Hematopoietic multipotent progenitor cell treated with erythropoietin and hydrocortisone succinate and interleukin-3 and kit ligand, for 8 days (in vitro differentiated cells): ENCODE results near the gene NKIRAS1.
A peak's percentile ranks its signal among the peaks of the same experiment; 100 is the strongest.
"Not testable (repeated sequence)": the region's sequence is repeated elsewhere in the genome, so short reads cannot be mapped to it uniquely, and the experiment has no call there.

Experiments
- DNase-seq: peaks from one replicate; pipeline ENCODE4 v3.0.0-alpha.2; 2015

Gene NKIRAS1

DNA sequence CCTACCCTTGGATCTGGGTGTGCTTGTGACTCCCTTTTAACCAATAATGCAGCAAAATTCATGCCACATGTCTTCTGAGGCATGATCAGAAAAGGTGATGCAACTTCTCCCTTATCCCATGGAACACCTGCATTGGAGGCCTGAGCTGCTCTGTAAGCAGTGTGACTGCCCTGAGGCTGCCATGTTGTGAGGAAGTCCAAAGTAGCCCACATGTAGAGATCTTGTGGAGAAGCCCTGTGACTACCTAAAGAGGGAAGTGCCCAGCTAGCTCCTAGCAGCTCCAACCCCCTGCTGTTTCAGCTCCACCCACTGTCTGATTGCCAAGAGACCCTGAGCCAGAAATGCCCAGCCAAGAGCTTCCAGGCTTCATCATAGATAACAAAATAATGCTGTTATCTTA, 21.9 kb upstream of the NKIRAS1 start:
- peak; percentile 78 for DNase-seq

DNA sequence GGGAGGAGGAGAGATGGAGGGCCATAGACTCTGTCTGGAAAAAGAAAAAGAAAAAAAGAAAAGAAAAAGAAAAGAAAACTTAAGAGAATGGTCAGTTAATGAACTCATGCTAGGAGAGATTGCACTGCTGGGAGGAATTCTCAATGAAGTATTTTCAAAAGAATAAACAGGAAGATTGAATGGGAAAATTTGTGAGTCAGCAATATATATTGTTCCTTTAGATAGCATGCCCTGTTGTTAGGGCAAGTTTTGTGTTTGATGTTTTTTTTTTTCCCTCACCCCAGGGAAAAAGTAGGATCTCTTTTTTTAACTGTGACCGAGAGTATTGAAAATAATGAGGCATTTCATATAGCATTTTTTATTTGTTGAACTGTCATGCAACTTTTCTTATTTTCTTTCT, 20.5 kb upstream of the NKIRAS1 start:
- no peak for DNase-seq

DNA sequence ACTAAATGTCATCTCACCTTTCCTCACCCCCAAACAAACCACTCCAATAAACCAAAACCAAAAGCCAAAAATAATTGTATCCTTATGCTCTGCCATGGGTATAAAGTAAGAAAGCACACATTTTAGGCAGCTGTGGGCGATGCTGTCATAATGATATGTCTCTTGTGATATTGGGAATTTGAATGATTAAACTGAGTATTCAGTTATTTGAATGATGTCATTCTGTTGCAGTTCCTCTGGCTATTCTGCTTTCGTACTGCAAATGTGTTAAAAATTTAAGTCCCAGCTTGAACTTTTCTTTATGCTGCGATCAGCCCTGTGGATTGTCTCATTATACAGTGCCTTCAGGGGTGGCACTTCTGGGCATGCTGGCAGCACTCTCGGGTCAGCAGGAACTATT, 17.5 kb upstream of the NKIRAS1 start:
- no peak for DNase-seq

DNA sequence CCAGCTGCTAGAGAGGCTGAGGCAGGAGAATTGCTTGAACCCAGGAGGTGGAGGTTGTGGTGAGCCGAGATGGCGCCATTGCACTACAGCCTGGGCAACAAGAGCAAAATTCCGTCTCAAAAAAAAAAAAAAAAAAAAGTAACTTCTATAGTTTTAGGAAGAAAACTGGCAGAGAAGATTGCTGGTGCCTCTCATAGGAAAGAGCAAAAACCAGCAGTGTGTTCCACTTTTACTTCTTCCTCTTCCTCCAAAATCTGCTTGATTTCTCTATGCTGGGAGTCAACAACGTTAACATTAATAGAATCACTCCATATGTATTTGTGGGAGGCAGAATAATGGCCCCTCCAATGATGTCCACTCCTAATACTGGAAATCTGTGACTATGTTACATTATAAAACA, 15.8 kb upstream of the NKIRAS1 start:
- no peak for DNase-seq

DNA sequence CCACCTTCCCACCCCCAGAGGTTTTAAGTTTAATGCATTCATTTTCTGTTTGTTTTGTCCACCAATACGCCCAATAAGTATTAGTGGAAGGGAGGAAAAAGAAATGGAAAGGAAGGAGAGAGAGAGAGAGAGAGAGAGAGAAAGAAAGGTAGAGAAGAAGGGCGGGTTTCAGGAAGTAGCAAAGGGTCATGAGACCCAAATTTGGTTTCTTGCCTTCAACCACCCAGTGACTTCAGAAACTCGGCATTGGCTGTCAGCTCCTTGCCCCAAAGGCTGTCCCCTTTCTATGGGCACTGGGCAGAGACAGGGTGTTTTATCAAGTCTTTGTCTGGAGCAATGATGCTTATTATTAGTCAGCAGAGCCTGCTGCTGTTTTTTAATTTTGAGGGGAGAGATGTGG, 14.8 kb upstream of the NKIRAS1 start:
- no peak for DNase-seq

DNA sequence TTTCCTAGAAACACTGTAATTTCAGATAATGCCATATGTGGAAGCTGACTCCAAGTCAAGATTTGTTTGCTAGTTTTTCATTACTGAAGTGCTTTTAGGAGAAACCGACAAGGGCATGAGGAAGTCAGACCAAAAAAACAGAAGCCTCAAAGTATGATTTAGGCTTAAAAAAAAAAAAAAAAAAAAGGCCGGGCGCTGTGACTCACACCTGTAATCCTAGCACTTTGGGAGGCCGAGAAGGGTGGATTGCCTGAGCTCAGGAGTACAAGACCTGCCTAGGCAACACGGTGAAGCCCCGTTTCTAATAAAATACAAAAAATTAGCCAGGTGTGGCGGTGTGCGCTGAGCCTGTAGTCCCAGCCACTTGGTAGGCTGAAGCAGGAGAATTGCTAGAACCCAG, 11.7 kb upstream of the NKIRAS1 start:
- DNase-seq, result no peak

DNA sequence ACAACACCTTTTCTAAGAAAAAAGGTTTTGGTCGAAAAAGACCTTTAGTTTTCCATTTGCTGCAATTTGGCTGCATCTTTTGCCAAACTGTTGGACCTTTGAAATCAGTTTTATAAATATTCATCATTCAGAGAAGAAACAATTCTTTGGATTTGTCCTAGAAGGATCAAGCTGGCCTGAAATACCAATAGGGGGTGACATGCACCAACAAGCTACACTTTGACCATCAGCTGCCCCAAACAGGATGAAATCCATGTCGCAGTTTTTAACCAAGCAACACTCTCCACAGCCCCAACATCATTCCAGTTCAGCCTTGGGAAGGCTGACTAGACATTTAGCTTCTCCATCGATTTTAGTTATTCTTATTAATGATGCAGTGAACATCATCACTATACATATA, 9.9 kb upstream of the NKIRAS1 start:
- no peak for DNase-seq

DNA sequence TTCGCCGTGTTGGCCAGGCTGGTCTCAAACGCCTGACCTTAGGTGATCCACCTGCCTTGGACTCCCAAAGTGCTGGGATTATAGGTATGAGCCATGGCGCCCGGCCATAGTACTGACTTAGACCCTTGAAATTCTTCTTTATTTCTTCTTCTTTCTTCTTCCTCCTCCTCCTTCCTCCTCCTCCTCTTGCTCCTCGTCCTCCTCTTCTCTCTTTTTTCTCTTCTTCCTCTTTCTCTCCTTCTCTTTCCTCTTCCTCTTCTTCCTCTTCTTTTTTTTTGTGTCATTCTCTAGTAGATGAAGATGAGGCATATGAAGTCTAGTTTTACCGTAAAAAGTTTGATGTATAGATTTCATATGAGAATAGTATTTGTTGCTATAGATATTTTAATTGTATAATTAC, 9.5 kb upstream of the NKIRAS1 start:
- no peak for DNase-seq

DNA sequence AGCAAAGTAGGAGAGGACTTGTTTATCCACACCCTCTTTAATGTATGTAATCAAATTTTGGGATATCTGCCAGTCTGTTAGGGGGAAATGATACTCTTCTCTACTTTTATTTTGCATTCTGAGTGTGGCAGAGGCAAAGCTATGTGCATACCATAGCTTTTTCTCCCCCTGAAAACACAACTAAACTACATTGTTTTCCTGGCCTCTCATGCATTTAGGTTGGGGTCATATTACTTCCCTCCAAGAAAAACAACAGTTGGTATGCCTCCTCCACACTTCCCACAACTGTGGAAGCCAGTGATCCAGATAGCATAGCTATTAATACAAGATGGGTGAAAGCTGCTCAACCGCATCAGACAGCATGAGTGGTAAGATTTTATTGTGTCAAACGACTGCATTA, 7.0 kb upstream of the NKIRAS1 start:
- no peak for DNase-seq

DNA sequence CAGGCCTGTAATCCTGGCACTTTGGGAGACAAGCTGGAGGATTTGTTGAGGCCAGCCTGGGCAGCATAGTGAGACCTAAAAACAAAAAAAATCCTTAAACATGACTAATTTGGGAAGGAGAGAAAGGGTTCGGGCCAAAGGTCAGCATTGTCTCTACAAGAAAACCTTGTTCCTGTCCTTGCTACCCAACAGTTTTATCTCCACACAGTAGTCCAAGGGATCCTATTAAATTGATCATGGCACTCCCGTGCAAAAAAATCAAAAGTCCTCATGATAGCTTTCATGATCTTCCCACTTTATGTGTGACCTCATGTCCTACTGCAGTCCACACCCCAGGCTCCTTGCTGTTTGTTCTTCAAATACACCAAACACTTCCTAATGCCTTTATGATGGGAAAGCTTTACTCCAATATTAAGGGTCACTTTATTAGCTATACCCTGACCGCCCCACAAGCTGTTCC, 4.3 kb upstream of the NKIRAS1 start:
- DNase-seq, result peak; percentile 53

DNA sequence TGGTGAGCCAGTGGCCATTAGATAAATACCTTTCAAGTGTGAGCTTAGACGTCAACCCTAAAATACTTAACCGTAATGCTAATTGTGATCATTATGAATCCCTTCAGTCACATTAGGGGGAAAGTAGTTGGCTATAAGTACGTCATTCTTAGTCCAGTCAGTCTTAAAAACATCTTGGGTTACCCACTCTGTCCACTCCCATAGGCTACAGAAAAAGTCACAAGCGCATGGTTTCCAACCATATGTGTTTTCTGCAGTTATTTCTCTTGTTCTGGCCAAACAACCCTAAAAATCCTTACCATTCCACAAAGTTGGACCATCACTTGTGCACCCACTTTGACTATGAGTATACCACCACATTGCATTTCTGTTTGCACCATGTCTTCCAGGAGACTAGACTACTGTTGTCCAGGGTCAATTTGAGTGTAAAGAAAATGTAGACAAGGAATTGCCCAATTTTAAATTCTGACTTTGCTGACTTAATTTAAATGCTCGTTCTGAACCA, 3.4 kb upstream of the NKIRAS1 start:
- DNase-seq, result peak; percentile 22

DNA sequence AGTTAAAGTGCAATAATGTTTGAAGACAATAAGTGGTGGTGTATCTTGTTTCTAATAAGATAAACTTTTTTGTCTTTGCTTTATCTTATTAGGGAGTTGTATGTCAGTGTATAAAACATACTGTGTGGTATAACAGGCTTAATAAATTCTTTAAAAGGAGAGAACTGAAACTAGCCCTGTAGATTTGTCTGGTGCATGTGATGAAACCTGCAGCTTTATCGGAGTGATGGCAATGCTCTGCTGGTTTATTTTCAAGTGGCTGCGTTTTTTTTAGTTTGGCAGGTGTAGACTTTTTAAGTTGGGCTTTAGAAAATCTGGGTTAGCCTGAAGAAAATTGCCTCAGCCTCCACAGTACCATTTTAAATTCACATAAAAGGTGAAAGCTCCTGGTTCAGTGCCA, 2.8 kb upstream of the NKIRAS1 start:
- DNase-seq, result no peak

DNA sequence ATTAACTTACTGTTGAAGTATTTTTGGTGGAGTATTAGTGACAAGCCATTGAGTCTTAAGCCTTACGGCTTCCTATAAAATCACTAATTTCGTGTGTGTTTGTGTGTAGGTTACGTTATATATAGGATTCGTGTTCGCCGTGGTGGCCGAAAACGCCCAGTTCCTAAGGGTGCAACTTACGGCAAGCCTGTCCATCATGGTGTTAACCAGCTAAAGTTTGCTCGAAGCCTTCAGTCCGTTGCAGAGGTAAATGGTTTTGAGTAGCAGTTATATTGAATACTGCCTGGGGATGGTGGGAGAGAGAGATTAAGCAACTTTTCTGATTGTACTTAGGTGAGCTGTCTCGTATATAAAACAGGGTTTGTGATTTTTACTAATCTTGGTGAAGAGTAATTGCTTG, 1.5 kb upstream of the NKIRAS1 start:
- DNase-seq, result not testable (repeated sequence)

DNA sequence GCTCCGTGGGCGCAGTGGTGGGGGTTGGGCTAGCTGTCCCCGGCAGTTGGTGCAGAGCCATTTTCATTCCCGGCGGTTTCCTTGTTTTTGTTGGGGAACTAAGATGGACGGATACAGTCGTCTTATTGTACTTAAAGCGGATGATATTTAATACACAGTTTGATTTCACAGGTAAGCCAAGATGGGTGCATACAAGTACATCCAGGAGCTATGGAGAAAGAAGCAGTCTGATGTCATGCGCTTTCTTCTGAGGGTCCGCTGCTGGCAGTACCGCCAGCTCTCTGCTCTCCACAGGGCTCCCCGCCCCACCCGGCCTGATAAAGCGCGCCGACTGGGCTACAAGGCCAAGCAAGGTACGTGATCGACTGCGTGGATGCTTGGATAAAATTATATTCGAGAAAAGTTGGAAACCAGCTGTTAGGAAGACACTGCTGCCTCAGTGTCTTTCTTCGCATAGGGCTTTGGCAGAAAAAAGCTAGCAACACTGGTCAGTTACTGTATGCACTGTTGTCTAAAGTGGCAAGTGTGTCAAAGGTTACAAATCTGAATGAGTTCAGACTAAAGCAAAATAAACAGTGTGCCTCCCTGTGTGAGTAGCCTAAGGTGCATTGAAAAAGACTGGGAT, 1.0 kb upstream of the NKIRAS1 start:
- DNase-seq, result peak; percentile 68

DNA sequence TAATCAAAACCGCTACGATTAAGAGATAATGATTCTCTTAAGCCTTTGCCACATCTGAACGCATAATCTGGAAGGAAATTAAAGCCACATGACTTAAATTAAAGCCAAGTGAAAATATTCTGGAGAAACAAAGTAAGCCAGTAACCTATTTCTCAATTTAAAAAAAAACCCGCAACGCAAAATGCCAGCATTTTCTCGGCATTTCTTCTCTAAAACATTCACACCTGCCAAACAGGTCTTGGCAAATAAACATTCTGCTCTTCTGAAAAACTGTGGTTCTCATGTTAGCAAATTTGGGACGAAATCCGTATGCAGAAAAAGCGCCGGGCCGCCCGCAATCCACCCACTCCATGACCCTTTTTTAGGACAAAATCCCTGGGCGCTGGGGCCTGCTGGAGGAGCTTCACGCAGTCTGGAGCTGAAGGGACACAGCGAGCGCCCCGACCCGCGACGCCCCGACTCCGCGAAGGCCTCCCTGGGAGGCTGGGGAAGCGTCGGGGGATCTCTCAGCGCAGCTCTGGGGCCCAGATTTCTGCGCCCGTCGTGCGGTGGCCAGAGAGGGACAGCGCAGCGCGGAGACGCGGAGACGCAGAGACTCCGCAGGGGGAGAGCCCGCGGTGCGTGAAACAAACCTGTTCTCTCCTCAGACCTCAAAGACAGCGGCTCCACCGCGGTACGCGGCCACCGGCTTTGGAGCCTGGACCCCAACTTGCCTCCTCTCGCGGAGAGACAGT, 471 bp downstream of the NKIRAS1 start:
- peak; percentile 4 for DNase-seq

DNA sequence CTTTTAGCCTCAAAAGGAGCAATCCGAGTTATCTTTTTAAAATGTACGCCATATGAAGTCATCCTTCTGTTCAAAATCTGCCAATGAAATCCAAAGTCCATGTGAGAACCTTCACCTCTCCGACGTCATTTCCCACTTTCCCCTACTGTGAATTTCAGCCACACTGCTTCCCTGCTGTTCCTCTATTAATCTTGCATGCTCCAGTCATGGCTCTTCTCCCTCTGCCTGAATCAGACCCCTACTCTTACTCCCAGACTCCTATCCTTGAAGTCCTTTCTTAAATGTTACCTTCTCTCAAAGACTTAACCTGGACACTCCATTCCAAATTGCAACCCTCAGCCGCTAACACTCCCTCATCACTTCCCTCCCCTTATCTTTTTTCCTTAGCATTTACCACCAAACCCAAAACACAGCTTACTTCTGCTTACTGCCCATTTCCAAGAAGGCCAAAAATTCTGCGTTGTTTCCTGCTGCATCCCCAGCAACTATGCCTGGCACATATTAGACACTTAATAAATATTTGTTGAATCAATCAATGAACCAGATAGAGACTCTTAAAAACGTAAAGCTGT, 1.2 kb downstream of the NKIRAS1 start:
- no peak for DNase-seq

DNA sequence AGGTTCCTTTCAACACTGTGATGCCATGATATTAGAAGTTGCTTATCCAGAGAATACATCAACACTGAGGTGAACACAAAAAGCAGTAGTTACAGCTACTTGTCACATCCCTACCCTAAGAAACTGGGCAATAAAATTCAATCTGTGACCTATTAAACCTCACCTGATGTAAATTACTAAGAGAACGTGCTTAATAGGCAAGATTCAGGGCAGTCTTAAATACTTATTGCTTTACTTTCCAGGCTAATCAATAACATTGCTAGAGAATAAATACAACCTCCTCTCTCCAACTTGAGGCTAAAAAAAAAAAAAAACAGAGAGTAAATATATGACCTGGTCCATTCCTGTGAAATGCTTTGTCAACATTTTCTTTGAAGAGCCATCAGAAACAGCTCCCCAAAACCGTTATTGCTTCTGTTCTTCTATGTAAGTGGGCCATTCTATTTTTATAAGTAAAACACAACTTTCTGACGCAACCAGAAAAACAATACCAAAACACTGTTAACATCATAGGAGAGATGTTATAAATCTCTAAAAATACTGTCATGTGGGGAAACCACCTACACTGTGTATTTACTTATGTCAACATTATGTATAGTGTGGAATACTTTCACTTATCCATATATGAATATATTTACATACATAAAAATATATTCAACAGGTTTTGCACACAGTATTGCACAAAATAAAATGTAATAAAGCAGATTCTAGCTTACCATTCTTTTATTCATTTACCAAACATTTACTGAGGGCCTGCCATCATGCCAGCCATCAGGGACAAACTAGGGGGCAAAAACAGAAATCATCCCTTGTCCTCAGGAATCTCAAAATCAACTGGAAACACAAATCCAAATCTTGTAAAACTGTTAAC, 2.7 kb downstream of the NKIRAS1 start:
- DNase-seq, result no peak

DNA sequence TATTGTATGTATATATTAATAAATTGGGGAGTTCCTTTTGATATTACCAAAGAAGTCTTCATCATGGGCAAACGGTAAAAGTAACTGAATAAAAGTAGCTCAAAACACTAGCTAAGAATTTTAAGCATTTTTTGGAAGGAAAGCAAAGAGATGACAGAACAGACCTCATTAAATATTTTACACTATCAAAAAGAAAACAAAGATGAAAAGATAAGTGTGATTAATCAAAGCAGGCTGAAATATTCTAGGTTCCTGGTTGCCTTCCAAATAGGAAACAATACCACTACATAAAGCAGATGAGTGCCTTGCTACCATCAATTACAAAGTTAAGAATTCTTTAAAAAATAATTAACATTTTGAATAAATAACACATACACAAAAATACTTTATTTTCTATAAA, 3.6 kb downstream of the NKIRAS1 start:
- no peak for DNase-seq

DNA sequence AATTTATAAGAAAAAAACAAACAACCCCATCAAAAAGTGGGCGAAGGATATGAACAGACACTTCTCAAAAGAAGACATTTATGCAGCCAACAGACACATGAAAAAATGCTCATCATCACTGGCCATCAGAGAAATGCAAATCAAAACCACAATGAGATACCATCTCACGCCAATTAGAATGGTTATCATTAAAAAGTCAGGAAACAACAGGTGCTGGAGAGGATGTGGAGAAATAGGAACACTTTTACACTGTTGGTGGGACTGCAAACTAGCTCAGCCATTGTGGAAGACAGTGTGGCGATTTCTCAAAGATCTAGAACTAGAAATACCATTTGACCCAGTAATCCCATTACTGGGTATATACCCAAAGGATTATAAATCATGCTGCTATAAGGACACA, 4.5 kb downstream of the NKIRAS1 start:
- DNase-seq, result not testable (repeated sequence)

DNA sequence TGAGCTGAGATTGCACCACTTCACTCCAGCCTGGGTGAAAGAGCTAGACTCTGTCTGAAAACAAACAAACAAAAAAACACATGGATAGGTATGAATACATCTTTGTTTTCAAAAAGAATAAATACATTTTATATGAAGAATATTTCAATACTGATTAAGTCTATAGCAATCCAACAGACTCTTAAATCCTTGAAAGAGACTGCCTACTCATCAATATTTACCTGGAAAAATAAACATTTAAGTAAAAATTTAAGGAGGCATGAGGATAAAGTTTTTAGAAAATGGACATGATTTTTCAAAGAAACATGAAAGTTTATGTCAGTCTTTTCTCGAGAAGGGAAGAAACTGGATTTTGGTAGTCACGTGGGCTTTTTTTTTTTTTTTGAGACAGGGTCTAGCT, 5.4 kb downstream of the NKIRAS1 start:
- no peak for DNase-seq

DNA sequence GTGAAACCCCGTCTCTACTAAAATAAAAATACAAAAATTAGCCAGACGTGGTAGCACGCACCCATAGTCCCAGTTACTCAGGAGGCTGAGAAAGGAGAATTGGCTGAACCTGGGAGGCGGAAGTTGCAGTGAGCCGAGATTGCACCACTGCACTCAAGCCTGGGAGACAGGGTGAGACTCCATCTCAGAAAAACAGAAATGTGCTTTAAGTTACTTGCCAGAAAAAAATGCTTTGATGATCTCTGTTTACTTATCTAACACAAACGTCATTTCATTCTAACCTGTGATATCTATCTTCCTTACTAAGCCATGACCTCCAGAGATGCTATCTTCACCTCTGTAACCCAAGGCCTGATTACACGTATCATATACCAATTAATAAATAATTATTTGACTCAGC, 7.4 kb downstream of the NKIRAS1 start:
- no peak for DNase-seq

DNA sequence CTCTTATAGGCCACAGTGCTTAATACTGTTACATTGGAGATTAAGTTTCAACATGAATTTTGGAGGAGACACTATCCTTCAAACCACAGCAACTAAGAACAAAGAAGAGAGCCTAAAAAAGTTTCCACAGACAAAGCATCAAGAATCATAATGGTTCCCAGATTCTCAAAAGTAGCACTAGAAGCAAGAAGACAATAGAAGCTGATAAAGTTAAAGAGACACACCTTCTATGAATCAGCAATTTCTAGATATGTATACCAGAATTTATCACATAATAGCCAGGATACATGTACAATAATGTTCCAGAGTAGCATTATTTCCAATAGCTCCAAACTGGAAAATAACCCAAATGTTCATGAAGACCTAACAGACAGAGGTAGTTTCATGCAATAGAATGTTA, 12.2 kb downstream of the NKIRAS1 start:
- peak; percentile 30 for DNase-seq

DNA sequence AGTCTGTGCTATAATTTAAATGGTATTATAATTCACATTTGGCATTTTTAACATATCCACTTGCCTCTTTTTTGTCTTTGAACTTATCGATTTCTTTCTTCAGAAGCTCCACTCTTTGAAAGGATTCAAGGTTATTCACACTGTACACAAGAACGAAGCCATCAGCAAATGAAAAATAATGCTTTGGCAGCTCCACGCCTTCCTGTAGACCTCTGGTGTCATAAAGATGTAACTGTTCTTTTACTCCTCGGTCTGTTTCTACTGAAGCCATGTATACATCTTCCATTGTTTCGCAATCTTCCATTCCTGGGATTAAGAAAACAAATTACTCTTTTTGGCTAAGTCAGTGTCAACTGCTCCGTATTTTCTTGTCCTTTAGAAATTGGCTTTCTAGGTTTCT, 16.0 kb downstream of the NKIRAS1 start:
- no peak for DNase-seq
